MM.1S (cell line): Measurements from ENCODE around the gene SFXN5.

Experiments used
- EZH2 ChIP-seq: fragments of 300-600 bp; sonication (generic); optimal IDR thresholded peaks from 2 replicates; pipeline ENCODE3; 2017; ENCODE audit warnings: low read depth, mild to moderate bottlenecking, antibody characterized with exemption, low read length, mixed read lengths
- TF ChIP-seq, protein P1 (sequence below): fragments of 300-600 bp; sonication (generic); IDR thresholded peaks from 2 replicates; pipeline ENCODE4 v1.5.1; 2016; ENCODE audit warnings: antibody characterized with exemption, low read length, mixed read lengths

GRCh38 chr2:73088703-73089102 is 17.2 kb upstream of the SFXN5 start:
- TF ChIP-seq, protein P1, sequence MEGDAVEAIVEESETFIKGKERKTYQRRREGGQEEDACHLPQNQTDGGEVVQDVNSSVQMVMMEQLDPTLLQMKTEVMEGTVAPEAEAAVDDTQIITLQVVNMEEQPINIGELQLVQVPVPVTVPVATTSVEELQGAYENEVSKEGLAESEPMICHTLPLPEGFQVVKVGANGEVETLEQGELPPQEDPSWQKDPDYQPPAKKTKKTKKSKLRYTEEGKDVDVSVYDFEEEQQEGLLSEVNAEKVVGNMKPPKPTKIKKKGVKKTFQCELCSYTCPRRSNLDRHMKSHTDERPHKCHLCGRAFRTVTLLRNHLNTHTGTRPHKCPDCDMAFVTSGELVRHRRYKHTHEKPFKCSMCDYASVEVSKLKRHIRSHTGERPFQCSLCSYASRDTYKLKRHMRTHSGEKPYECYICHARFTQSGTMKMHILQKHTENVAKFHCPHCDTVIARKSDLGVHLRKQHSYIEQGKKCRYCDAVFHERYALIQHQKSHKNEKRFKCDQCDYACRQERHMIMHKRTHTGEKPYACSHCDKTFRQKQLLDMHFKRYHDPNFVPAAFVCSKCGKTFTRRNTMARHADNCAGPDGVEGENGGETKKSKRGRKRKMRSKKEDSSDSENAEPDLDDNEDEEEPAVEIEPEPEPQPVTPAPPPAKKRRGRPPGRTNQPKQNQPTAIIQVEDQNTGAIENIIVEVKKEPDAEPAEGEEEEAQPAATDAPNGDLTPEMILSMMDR = no peak
- no peak for TF ChIP-seq EZH2
